Right renal cortex interstitium (tissue), 3 donors: ENCODE measurements around the gene CDC14A. TPM values are rescaled to one million over a fixed set of nuclear protein-coding genes. Genes with fewer than 3 reads are reported as not detected.
A peak's percentile ranks its signal among the peaks of the same experiment; 100 is the strongest.

Experiments used
- DNase-seq, 3 donors: peaks; one replicate each; pipeline ENCODE4 v3.0.0-alpha.2; 2013; ENCODE audit warnings: low read depth in 3 of 3, low spot score in 2 of 3
- polyA plus RNA-seq, 3 donors: library from polyadenylated mRNA; unstranded; fragments of 120-200 nt; gene quantifications; one replicate each; pipeline ENCODE4 v1.2.1, GENCODE V29; 2013; ENCODE audit not compliant: insufficient read length in 3 of 3

CDC14A gene
- polyA plus RNA-seq, 3 donors, result 28.7 to 33.2 (median 30.3) TPM

- no peak for DNase-seq
These were observed 174.6 kb downstream of the CDC14A start for GRCh38 chr1:100526894-100527293.

GRCh38 chr1:100528871-100529270, 176.6 kb downstream of the CDC14A start:
- DNase-seq, result peak in 1 of 3 donors; percentile 24

- DNase-seq, result no peak
These were observed 177.8 kb downstream of the CDC14A start for GRCh38 chr1:100530141-100530540.

- DNase-seq, result no peak
These were observed 178.7 kb downstream of the CDC14A start for GRCh38 chr1:100530880-100531487.

- no peak for DNase-seq
These were observed 180.3 kb downstream of the CDC14A start for GRCh38 chr1:100532645-100533044.

GRCh38 chr1:100535264-100535663, 183.0 kb downstream of the CDC14A start:
- DNase-seq, result no peak

GRCh38 chr1:100536031-100536430, 183.7 kb downstream of the CDC14A start:
- no peak for DNase-seq

GRCh38 chr1:100538913-100539835, 186.9 kb downstream of the CDC14A start:
- no peak for DNase-seq

- DNase-seq, result no peak
These were observed 187.7 kb downstream of the CDC14A start for GRCh38 chr1:100539836-100540536.

GRCh38 chr1:100542285-100542684, 190.0 kb downstream of the CDC14A start:
- DNase-seq, result no peak

- DNase-seq, result no peak
These were observed 191.3 kb downstream of the CDC14A start for GRCh38 chr1:100543640-100544039.

GRCh38 chr1:100544791-100545190, 192.5 kb downstream of the CDC14A start:
- no peak for DNase-seq

- DNase-seq, result no peak
These were observed 193.5 kb downstream of the CDC14A start for GRCh38 chr1:100545855-100546254.

GRCh38 chr1:100552031-100552430, 199.7 kb downstream of the CDC14A start:
- DNase-seq, result no peak

- no peak for DNase-seq
These were observed 200.6 kb downstream of the CDC14A start for GRCh38 chr1:100552922-100553321.

GRCh38 chr1:100556181-100556580, 203.9 kb downstream of the CDC14A start:
- DNase-seq, result no peak

GRCh38 chr1:100556925-100557605, 204.8 kb downstream of the CDC14A start:
- no peak for DNase-seq

GRCh38 chr1:100557606-100557953, 205.3 kb downstream of the CDC14A start:
- DNase-seq, result no peak

- DNase-seq, result no peak
These were observed 213.2 kb downstream of the CDC14A start for GRCh38 chr1:100565533-100565932.

- no peak for DNase-seq
These were observed 213.8 kb downstream of the CDC14A start for GRCh38 chr1:100565937-100566699.
